H9 (cell line): Measurements from ENCODE around the gene SEPTIN12. TPM values are rescaled to one million over a fixed set of nuclear protein-coding genes. Genes with fewer than 3 reads are reported as not detected.

Experiments
- DNase-seq: peaks from one replicate; pipeline ENCODE4 v3.0.0-alpha.2; 2017
- H2AFZ ChIP-seq: one replicate; pipeline ENCODE4 v1.6.1; 2013; ENCODE audit warnings: mild to moderate bottlenecking, low read length, control low read depth, moderate library complexity
- H2AK5ac ChIP-seq: 2 replicates; pipeline ENCODE4 v1.6.1; 2013; ENCODE audit warnings: low read length, control low read depth, mixed read lengths; ENCODE audit not compliant: insufficient read length
- H2BK120ac ChIP-seq: one replicate; pipeline ENCODE4 v1.6.1; 2013; ENCODE audit warnings: low read depth, mild to moderate bottlenecking, low read length, control low read depth, inconsistent platforms; ENCODE audit not compliant: poor library complexity, severe bottlenecking
- H2BK12ac ChIP-seq: 2 replicates; pipeline ENCODE4 v1.6.1; 2013; ENCODE audit warnings: low read length, control low read depth, mixed read lengths, low read depth; ENCODE audit not compliant: insufficient read length
- H2BK15ac ChIP-seq: 2 replicates; pipeline ENCODE4 v1.6.1; 2013; ENCODE audit warnings: low read depth, low read length, control low read depth
- H2BK20ac ChIP-seq: one replicate; pipeline ENCODE4 v1.6.1; 2013; ENCODE audit warnings: low read depth, mild to moderate bottlenecking, low read length, control low read depth, inconsistent platforms; ENCODE audit not compliant: poor library complexity, severe bottlenecking
- H2BK5ac ChIP-seq: 2 replicates; pipeline ENCODE4 v1.6.1; 2013; ENCODE audit warnings: low read length, control low read depth, mixed read lengths; ENCODE audit not compliant: insufficient read length
- H3K14ac ChIP-seq: 2 replicates; pipeline ENCODE4 v1.6.1; 2013; ENCODE audit warnings: low read length, control low read depth; ENCODE audit not compliant: insufficient read depth
- H3K18ac ChIP-seq: 2 replicates; pipeline ENCODE4 v1.6.1; 2013; ENCODE audit warnings: low read depth, mild to moderate bottlenecking, mixed read lengths, low read length, control low read depth; ENCODE audit not compliant: insufficient read length
- H3K23ac ChIP-seq: 2 replicates; pipeline ENCODE4 v1.6.1; 2013; ENCODE audit warnings: low read length, control low read depth, mixed read lengths, low read depth; ENCODE audit not compliant: insufficient read length
- H3K23me2 ChIP-seq: 2 replicates; pipeline ENCODE4 v1.6.1; 2013; ENCODE audit warnings: low read depth, mild to moderate bottlenecking, mixed read lengths, low read length, control low read depth; ENCODE audit not compliant: insufficient read length, poor library complexity, severe bottlenecking
- H3K27ac ChIP-seq: 2 replicates; pipeline ENCODE4 v1.5.1; 2013; ENCODE audit warnings: low read length, control low read depth, mixed read lengths, low read depth; ENCODE audit not compliant: insufficient read length
- H3K27me3 ChIP-seq: 2 replicates; pipeline ENCODE4 v1.6.1; 2013; ENCODE audit warnings: low read length, control low read depth, inconsistent platforms; ENCODE audit not compliant: insufficient read depth
- H3K4ac ChIP-seq: 2 replicates; pipeline ENCODE4 v1.6.1; 2013; ENCODE audit warnings: low read depth, mild to moderate bottlenecking, control low read depth, inconsistent platforms, low read length, moderate library complexity
- H3K4me1 ChIP-seq: 2 replicates; pipeline ENCODE4 v1.6.1; 2013; ENCODE audit warnings: low read length, control low read depth, inconsistent platforms; ENCODE audit not compliant: insufficient read depth
- H3K4me2 ChIP-seq: 2 replicates; pipeline ENCODE4 v1.6.1; 2013; ENCODE audit warnings: low read length, control low read depth, mixed read lengths; ENCODE audit not compliant: insufficient read length, insufficient read depth
- H3K56ac ChIP-seq: 2 replicates; pipeline ENCODE4 v1.6.1; 2013; ENCODE audit warnings: low read depth, mild to moderate bottlenecking, mixed read lengths, low read length, control low read depth; ENCODE audit not compliant: insufficient read length
- H3K79me1 ChIP-seq: 2 replicates; pipeline ENCODE4 v1.6.1; 2013; ENCODE audit warnings: low read depth, mild to moderate bottlenecking, moderate library complexity, low read length, control low read depth, inconsistent platforms; ENCODE audit not compliant: insufficient read depth, poor library complexity, severe bottlenecking
- H3K79me2 ChIP-seq: 2 replicates; pipeline ENCODE4 v1.6.1; 2013; ENCODE audit warnings: low read length, control low read depth, inconsistent platforms; ENCODE audit not compliant: insufficient read depth
- H3K9ac ChIP-seq: 2 replicates; pipeline ENCODE4 v1.6.1; 2013; ENCODE audit warnings: low read length, control low read depth, mixed read lengths; ENCODE audit not compliant: insufficient read length; ENCODE audit errors: extremely low read depth
- H3K9me3 ChIP-seq: one replicate; pipeline ENCODE4 v1.6.1; 2013; ENCODE audit warnings: low read depth, low read length, inconsistent platforms; ENCODE audit not compliant: control insufficient read depth
- H3T11ph ChIP-seq: one replicate; pipeline ENCODE4 v1.6.1; 2013; ENCODE audit warnings: mild to moderate bottlenecking, low read length, control low read depth, inconsistent platforms
- H4K20me1 ChIP-seq: one replicate; pipeline ENCODE4 v1.6.1; 2013; ENCODE audit not compliant: control insufficient read depth, insufficient read length, insufficient read depth
- H4K5ac ChIP-seq: 2 replicates; pipeline ENCODE4 v1.6.1; 2013; ENCODE audit warnings: low read depth, mild to moderate bottlenecking, mixed read lengths, low read length, control low read depth; ENCODE audit not compliant: insufficient read length
- H4K8ac ChIP-seq: replicated peaks from 2 replicates; pipeline ENCODE4 v1.6.1; 2013; ENCODE audit warnings: low read length, control low read depth, mixed read lengths, low read depth; ENCODE audit not compliant: insufficient read length
- H4K91ac ChIP-seq: 2 replicates; pipeline ENCODE4 v1.6.1; 2013; ENCODE audit warnings: low read depth, mild to moderate bottlenecking, moderate library complexity, mixed read lengths, low read length, control low read depth; ENCODE audit not compliant: insufficient read length
- H3K27ac Mint-ChIP-seq, 3 experiments: 2 replicates in 2 of 3; 3 replicates in 1 of 3; pipeline ENCODE4 v1.8.0; 2020 to 2021; ENCODE audit warnings: mixed read lengths in 3 of 3, mild to moderate bottlenecking in 1 of 3, moderate library complexity in 1 of 3
- H3K27me3 Mint-ChIP-seq: 2 replicates; pipeline ENCODE4 v1.8.0; 2021; ENCODE audit warnings: low read depth, mild to moderate bottlenecking, moderate library complexity, mixed read lengths
- H3K36me3 Mint-ChIP-seq, 3 experiments: 2 replicates in 2 of 3; 3 replicates in 1 of 3; pipeline ENCODE4 v1.8.0; 2020 to 2021; ENCODE audit warnings: low read depth in 3 of 3, mixed read lengths in 3 of 3; ENCODE audit not compliant: insufficient read depth in 1 of 3
- H3K4me1 Mint-ChIP-seq, 2 experiments: 2 replicates each; pipeline ENCODE4 v1.8.0; 2020; ENCODE audit warnings: mixed read lengths in 2 of 2
- H3K4me3 Mint-ChIP-seq, 2 experiments: 2 replicates in 1 of 2; 3 replicates in 1 of 2; pipeline ENCODE4 v1.8.0; 2020 to 2021; ENCODE audit warnings: mild to moderate bottlenecking in 2 of 2, mixed read lengths in 2 of 2, moderate library complexity in 1 of 2
- H3K9me3 Mint-ChIP-seq, 2 experiments: 2 replicates in 1 of 2; 3 replicates in 1 of 2; pipeline ENCODE4 v1.8.0; 2020; ENCODE audit warnings: mild to moderate bottlenecking in 2 of 2, mixed read lengths in 2 of 2, moderate library complexity in 1 of 2
- CTCF ChIP-seq: fragments of 200-600 bp; sonication (generic); conservative IDR thresholded peaks from 3 replicates; pipeline ENCODE4 v1.8.0; 2021; ENCODE audit warnings: antibody characterized with exemption, mild to moderate bottlenecking
- WGBS: extraction: QIAGEN DNeasy Blood & Tissue Kit; methylation state at CpG from one replicate; pipeline ENCODE4 v1.1.7; 2013; ENCODE audit warnings: missing lambda C conversion rate, low lambda C conversion rate, mixed read lengths; ENCODE audit not compliant: insufficient read length; ENCODE audit errors: extremely low coverage; 5-methylcytosine and 5-hydroxymethylcytosine counted together
- total RNA-seq: library from RNA; stranded (reverse); gene quantifications from 2 replicates; pipeline ENCODE4 v1.2.1, GENCODE V29; 2021

Gene SEPTIN12
- total RNA-seq, 1 experiment from 2014 or later: 0.48 TPM

- Histone ChIP-seq H2AFZ (no peak overlapping the region), H3K4me1 (no peaks in the 10 kb centered on the region), H3K18ac (no peak overlapping the region), H2BK20ac (no peak overlapping the region), H3K9ac (no peak overlapping the region), H4K8ac (no peak overlapping the region), H2BK12ac (no peak overlapping the region), H3K27me3 (no peaks in the 10 kb centered on the region), H3K79me1 (no peaks in the 10 kb centered on the region), H3K23me2 (no peaks in the 10 kb centered on the region), H3T11ph (no peak overlapping the region), H4K5ac (no peak overlapping the region), H3K9me3 (no peaks in the 10 kb centered on the region), H3K23ac (no peak overlapping the region), H4K91ac (no peak overlapping the region), H2AK5ac (no peak overlapping the region), H4K20me1 (no peaks in the 10 kb centered on the region), H3K56ac (no peak overlapping the region), H3K79me2 (no peaks in the 10 kb centered on the region), H3K4ac (no peak overlapping the region), H2BK15ac (no peak overlapping the region), H2BK5ac (no peak overlapping the region), H2BK120ac (no peak overlapping the region), H3K27ac (no peak overlapping the region), H3K4me2 (no peak overlapping the region), H3K14ac (no peak overlapping the region)
- Mint-ChIP-seq H3K4me1 (peaks cover 0 to 2% of the 10 kb centered on the region in 2 experiments; a peak in 2 of 4 replicates), H3K36me3 (peaks cover 18 to 36% (median 36%) of the 10 kb centered on the region in 3 experiments), H3K9me3 (peaks cover 5 to 7% of the 10 kb centered on the region in 2 experiments; a peak in 3 of 5 replicates), H3K4me3 (no peak overlapping the region), H3K27me3 (no peaks in the 10 kb centered on the region), H3K27ac (no peak overlapping the region; a peak in 1 of 7 replicates)
- no peak for DNase-seq
- no peak for TF ChIP-seq CTCF
- no CpG with 5 or more reads among the region's 8 CpGs for WGBS
These were observed 37.2 kb downstream of the SEPTIN12 start for GRCh38 chr16:4750896-4751295.
